Loucy (cell line): ENCODE data around the gene LINGO3.

Source experiments
- H2AFZ ChIP-seq: fragments of 200-600 bp; sonication (generic); 2 replicates; pipeline ENCODE4 v1.6.0; 2016; ENCODE audit warnings: antibody characterized with exemption, mild to moderate bottlenecking, low read length, moderate library complexity
- H3F3A ChIP-seq: fragments of 200-600 bp; 2 replicates; pipeline ENCODE4 v1.6.0; 2016; ENCODE audit warnings: antibody characterized with exemption, low read depth, mild to moderate bottlenecking
- H3K27me3 ChIP-seq: fragments of 200-600 bp; sonication (generic); 2 replicates; pipeline ENCODE4 v1.6.1; 2014; ENCODE audit warnings: low read length, mild to moderate bottlenecking; ENCODE audit not compliant: insufficient read depth, poor library complexity, severe bottlenecking
- H3K36me3 ChIP-seq: fragments of 200-600 bp; sonication (generic); 2 replicates; pipeline ENCODE4 v1.6.1; 2016; ENCODE audit warnings: low read length; ENCODE audit not compliant: insufficient read depth
- H3K4me1 ChIP-seq: fragments of 200-600 bp; sonication (generic); 2 replicates; pipeline ENCODE4 v1.5.1; 2014; ENCODE audit warnings: low read length, mild to moderate bottlenecking; ENCODE audit not compliant: insufficient read depth, poor library complexity, severe bottlenecking
- H3K4me2 ChIP-seq: fragments of 200-600 bp; sonication (generic); 2 replicates; pipeline ENCODE4 v1.6.0; 2014; ENCODE audit warnings: antibody characterized with exemption, low read length, low read depth, mild to moderate bottlenecking; ENCODE audit not compliant: poor library complexity, severe bottlenecking
- H3K4me3 ChIP-seq: fragments of 200-600 bp; sonication (generic); 2 replicates; pipeline ENCODE4 v1.5.1; 2014; ENCODE audit warnings: low read length, mild to moderate bottlenecking, mixed read lengths; ENCODE audit not compliant: poor library complexity, severe bottlenecking
- H3K79me2 ChIP-seq: fragments of 200-600 bp; sonication (generic); 2 replicates; pipeline ENCODE4 v1.6.1; 2014; ENCODE audit warnings: low read length; ENCODE audit not compliant: insufficient read depth
- H3K9ac ChIP-seq: fragments of 200-600 bp; sonication (generic); 2 replicates; pipeline ENCODE4 v1.6.0; 2014; ENCODE audit warnings: mild to moderate bottlenecking, low read depth, low read length, moderate library complexity; ENCODE audit not compliant: poor library complexity, severe bottlenecking
- H3K9me2 ChIP-seq: fragments of 200-600 bp; sonication (generic); replicated peaks from 2 replicates; pipeline ENCODE4 v1.6.1; 2016; ENCODE audit warnings: low read depth, low read length, mixed read lengths
- H3K9me3 ChIP-seq: fragments of 200-600 bp; sonication (generic); 2 replicates; pipeline ENCODE4 v1.6.1; 2014; ENCODE audit warnings: mild to moderate bottlenecking, antibody characterized with exemption, low read length, low read depth; ENCODE audit not compliant: insufficient read depth
- H4K20me1 ChIP-seq: fragments of 200-600 bp; sonication (generic); 2 replicates; pipeline ENCODE4 v1.6.0; 2014; ENCODE audit warnings: antibody characterized with exemption, low read length, mild to moderate bottlenecking; ENCODE audit not compliant: insufficient read depth, poor library complexity, severe bottlenecking
- CTCF ChIP-seq: fragments of 200-600 bp; sonication (generic); conservative IDR thresholded peaks from 2 replicates; pipeline ENCODE4 v1.5.1; 2014; ENCODE audit warnings: mild to moderate bottlenecking, antibody characterized with exemption, low read length
- EZH2phosphoT487 ChIP-seq: fragments of 200-600 bp; IDR thresholded peaks from 2 replicates; pipeline ENCODE4 v1.6.1; 2018; ENCODE audit warnings: antibody characterized with exemption, mild to moderate bottlenecking, moderate library complexity, borderline replicate concordance

LINGO3 gene

DNA sequence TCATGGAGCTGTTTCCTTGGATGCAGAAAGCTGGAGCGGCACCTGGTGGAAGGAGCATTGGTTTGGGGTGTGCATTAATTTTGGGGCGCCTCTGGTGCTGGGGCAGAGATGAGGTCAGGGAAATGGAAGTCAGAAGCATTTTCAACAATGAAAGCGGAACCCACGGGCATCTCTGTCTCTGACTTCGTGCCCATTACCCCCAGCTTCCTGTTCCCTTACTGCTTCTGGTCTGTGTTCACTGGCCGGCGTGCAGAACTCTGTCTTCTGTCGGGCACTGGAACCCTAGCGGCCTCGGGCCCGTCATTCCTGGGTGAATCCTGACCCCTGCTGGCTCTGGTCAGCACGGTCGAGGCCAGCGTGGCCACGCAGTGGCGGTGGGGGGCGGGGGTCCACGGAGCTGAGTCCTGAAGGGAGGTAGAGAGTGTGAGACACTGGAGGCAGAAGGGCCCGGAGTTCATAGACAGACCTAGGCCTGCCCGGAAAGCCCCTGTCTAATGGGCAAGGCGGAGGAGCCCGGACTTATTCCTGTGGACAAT, 7.9 kb upstream of the LINGO3 start:
- no peaks in the 10 kb centered on the region for H3K9me3 ChIP-seq
- TF ChIP-seq EZH2phosphoT487 (no peak), CTCF (peak; percentile 43)
- H3K4me3 ChIP-seq, result no peak overlapping the region
- no peaks in the 10 kb centered on the region for H3K79me2 ChIP-seq
- no peak overlapping the region for H3K4me2 ChIP-seq
- H3F3A ChIP-seq, result no peaks in the 10 kb centered on the region
- no peaks in the 10 kb centered on the region for H3K27me3 ChIP-seq
- H2AFZ ChIP-seq, result no peak overlapping the region
- H3K9ac ChIP-seq, result no peak overlapping the region
- H3K4me1 ChIP-seq, result peaks cover 4% of the 10 kb centered on the region
- no peaks in the 10 kb centered on the region for H4K20me1 ChIP-seq
- H3K9me2 ChIP-seq, result no peaks in the 10 kb centered on the region
- H3K36me3 ChIP-seq, result no peaks in the 10 kb centered on the region

DNA sequence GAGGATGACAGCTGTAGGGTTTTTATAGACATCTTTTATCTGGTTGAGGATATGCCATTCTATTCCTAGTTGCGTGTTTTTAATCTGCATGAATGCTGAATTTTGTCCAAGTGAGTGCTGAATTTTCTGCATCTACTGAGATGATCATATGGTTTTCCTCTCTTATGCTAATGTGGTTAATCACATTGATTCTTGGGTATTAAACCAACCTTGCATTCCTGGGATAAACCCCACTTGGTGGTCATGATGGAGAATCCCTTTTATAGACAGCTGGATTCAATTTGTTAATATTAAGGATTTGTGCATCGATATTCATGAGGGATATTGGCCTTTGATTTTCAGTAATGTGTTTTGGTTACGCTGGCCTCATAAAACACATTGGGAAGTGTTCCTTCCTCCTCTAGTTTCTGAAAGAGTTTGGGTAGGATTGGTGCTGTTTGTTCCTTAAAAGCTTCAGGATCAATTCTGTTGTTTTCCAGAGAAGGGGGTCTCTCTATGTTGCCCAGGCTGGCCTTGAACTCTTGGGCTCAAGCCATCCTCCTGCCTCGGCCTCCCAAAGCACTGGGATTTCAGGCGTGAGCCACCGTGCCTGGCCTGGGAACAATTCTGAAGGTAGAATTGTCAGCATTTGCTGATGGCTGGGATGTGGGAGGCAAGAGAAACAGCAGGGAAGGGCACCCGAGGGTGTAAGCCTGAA, 7.3 kb upstream of the LINGO3 start:
- Histone ChIP-seq H3K9ac (no peak overlapping the region), H3F3A (no peaks in the 10 kb centered on the region), H3K79me2 (no peaks in the 10 kb centered on the region), H3K4me1 (peaks cover 4% of the 10 kb centered on the region), H3K36me3 (no peaks in the 10 kb centered on the region), H3K4me2 (no peak overlapping the region), H4K20me1 (no peaks in the 10 kb centered on the region), H3K4me3 (no peak overlapping the region), H3K9me2 (no peaks in the 10 kb centered on the region), H3K27me3 (no peaks in the 10 kb centered on the region), H2AFZ (no peak overlapping the region), H3K9me3 (no peaks in the 10 kb centered on the region)
- no peak for TF ChIP-seq CTCF
- TF ChIP-seq EZH2phosphoT487, result no peak

DNA sequence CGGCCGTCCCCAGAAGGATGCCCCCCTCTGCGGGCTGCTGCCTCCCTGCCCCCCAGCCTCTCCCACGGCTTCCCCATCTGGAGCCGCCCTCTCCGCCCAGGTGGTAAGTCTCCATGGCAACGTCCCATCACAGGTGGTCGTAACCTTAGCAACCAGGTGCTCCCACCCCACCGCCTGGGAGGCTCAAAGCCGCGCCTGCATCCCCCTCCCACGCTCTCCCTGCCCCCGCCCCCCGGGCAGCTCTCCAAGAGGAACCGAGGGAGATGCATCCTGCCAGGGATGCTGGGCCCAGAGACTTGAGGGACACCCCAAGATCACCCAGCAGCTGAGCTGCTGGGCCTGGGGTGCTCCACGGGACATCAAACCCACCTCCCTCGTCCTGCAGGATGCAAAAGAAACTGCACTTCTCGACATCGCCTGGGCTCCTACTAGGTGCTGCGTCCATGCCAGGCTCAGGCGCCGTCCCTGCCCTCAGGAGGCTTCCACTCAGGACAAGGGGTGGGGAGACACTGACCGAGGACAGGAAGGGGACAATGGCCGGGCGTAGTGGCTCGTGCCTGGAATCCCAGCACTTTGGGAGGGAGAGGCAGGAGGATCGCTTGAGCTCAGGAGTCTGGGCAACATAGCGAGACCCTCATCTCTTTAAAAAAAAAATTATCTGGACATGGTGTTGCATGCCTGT, 5.0 kb upstream of the LINGO3 start:
- Histone ChIP-seq H4K20me1 (no peaks in the 10 kb centered on the region), H3K4me3 (no peak overlapping the region), H3K79me2 (no peaks in the 10 kb centered on the region), H3F3A (no peaks in the 10 kb centered on the region), H3K4me2 (no peak overlapping the region), H3K9me2 (no peaks in the 10 kb centered on the region), H3K9ac (no peak overlapping the region), H3K36me3 (no peaks in the 10 kb centered on the region), H3K4me1 (peaks cover under 1% of the 10 kb centered on the region), H3K9me3 (no peaks in the 10 kb centered on the region), H2AFZ (no peak overlapping the region), H3K27me3 (no peaks in the 10 kb centered on the region)
- TF ChIP-seq CTCF, result no peak
- no peak for TF ChIP-seq EZH2phosphoT487
